ENCODE results near the gene P2RX4.
"Not testable (repeated sequence)": the region's sequence is repeated elsewhere in the genome, so short reads cannot be mapped to it uniquely, and the experiment has no call there.

The P2RX4 gene

DNA sequence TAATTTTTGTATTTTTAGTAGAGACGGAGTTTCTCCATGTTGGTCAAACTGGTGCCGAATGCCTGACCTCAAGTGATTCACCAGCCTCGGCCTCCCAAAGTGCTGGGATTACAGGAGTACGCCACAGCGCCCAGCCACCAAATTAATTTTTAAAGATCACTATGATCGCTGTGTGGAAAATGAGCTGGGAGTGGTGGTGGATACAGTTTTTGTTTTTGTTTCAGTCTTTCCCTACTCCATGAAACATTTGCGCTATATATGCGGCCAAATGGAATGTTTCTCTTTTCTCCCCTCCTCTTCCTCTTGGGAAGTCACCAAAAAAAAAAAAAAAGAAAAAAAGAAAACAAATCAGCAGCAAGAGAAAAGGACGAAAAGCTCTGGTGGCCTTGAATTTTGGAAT is 20.8 kb upstream of the P2RX4 start:
- no peak for DNase-seq (ENCODE audit: low read depth in 3 of 3)

DNA sequence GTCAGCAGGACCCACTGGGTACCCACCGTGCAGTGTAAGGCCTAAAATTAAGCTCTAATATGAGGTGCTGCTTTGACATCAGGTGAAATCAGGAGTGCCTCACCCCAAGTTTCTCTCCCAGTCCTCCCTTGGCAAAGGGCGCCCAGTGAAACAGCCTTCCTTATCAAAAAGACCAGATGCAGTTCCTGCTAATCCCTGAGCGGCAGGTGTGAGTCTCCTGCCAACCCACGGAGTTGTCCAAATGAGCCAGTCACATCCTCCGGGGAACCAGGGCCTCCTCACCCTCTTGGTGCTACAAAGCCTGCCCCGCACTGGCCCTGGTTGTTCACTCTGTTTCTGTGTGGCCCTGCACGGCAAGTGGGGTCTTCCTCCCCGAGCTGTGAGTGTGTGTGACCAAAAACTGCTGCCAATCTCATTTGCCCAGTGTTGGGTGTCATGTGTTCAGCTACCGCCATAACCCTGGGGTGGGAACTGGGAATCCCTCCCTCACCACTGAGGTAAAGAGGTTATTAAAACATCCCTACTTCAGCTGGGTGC is 20.2 kb upstream of the P2RX4 start:
- no peak for DNase-seq (ENCODE audit: low read depth in 3 of 3)

DNA sequence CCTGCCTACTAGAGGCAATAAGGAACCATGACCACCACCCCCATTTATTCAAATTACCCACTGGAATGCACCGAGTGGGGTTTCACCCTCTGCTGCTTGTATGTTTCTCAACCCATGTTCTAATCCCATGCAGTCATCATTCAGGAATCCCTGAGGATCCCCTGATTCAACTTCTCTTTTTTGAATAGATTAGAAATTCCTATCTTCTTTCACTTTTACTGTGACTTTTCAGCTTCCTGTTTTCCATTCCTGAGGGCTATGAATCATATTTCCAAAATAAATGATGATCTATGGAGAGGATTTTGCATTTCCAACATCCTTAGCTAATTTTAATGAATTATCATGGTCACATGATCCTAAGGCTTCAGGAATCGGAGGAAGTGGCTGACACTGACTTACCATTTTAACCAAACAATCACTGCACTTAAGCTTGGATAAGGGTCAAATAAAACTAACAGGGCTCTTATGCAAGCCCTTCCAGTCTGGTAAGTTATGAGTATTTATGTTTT is 19.4 kb upstream of the P2RX4 start:
- DNase-seq (ENCODE audit: low read depth in 3 of 3), result no peak

GRCh38 chr12:121191151-121191550 is 18.8 kb upstream of the P2RX4 start:
- DNase-seq (ENCODE audit: low read depth in 3 of 3), result no peak

GRCh38 chr12:121196902-121197301 is 13.0 kb upstream of the P2RX4 start:
- no peak for DNase-seq (ENCODE audit: low read depth in 3 of 3)

DNA sequence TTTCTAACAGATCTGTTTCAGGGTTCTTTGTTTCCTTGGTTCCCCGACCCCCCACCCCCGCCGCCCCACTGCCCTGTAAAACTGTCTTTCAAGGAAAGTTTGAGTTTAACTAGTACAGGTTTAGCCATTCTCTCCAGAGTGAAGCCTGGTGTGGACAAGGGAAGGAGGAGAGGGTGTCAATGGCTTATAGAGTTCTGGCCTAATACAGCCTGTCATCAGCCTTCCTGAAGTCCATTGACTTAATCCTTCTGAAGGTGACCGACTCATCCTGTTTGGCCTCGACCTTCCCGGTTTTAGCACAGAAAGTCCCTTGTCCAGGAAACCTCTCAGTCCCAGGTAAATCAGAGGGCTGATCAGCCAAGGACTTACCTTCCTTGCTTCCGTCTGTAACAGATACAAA is 11.0 kb upstream of the P2RX4 start:
- no peak for DNase-seq (ENCODE audit: low read depth in 3 of 3)

DNA sequence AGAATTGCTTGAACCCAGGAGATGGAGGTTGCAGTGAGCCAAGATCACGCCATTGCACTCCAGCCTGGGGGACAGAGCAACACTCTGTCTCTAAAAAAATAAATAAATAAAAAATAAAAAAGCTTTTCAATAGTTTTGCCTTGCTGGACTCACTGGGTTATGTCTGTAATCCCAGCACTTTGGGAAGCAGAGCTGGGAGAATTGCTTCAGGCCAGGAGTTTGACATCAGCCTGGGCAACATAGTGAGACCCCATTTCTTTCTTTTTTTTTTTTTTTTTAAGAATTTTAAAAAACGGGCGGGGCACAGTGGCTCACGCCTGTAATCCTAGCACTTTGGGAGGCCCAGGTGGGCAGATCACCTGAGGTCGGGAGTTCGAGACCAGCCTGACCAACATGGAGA is 8.8 kb upstream of the P2RX4 start:
- DNase-seq (ENCODE audit: low read depth in 3 of 3), result not testable (repeated sequence)

- no peak for DNase-seq (ENCODE audit: low read depth in 3 of 3)
These were observed 7.2 kb upstream of the P2RX4 start for GRCh38 chr12:121202407-121203355.

DNA sequence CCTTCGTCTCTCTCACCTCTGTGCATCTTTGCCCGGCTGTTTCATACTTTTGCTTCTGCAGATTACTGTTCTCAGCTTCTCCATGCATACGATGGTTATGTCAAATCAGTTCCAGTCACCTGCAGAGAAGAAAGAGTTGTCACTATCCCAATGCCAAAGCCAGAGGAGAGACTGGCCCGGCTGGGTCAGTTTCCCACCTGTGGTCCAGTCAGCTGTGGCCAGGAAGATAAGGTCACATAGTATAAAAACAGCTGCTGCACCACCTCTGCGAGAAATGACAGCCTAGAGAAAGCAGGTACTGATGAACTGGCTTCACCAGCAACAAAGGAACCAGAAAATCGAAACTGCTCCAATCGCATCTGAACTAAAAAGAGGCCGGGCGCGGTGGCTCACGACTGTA is 6.4 kb upstream of the P2RX4 start:
- no peak for DNase-seq (ENCODE audit: low read depth in 3 of 3)

DNA sequence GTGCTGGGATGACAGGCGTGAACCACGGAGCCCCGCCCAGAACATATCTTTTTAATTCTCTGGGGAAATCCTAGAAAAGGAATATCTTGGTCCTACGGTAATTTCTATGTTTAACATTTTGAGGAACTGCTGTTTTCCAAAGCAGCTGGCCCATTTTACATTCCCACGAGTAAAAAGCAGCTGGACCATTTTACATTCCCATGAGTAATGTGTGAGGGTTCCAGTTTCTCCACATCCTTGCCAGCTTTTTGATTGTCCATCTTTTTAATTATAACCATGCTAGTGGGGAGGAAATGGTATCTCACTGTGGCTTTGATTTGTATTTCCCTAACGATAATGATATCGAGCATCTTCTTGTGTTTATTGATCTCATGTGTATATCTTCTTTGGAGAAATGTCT is 4.4 kb upstream of the P2RX4 start:
- DNase-seq (ENCODE audit: low read depth in 3 of 3), result no peak

- DNase-seq (ENCODE audit: low read depth in 3 of 3), result not testable (repeated sequence)
These were observed 1.4 kb upstream of the P2RX4 start for GRCh38 chr12:121208571-121208970.

- no peak for DNase-seq (ENCODE audit: low read depth in 3 of 3)
These were observed 708 bp upstream of the P2RX4 start for GRCh38 chr12:121209221-121209620.

GRCh38 chr12:121212875-121213274 is 2.9 kb downstream of the P2RX4 start:
- no peak for DNase-seq (ENCODE audit: low read depth in 3 of 3)

- no peak for DNase-seq (ENCODE audit: low read depth in 3 of 3)
These were observed 4.3 kb downstream of the P2RX4 start for GRCh38 chr12:121214166-121214777.

GRCh38 chr12:121214855-121215745 is 5.2 kb downstream of the P2RX4 start:
- no peak for DNase-seq (ENCODE audit: low read depth in 3 of 3)

GRCh38 chr12:121216102-121216501 is 6.2 kb downstream of the P2RX4 start:
- no peak for DNase-seq (ENCODE audit: low read depth in 3 of 3)

- DNase-seq (ENCODE audit: low read depth in 3 of 3), result no peak
These were observed 7.1 kb downstream of the P2RX4 start for GRCh38 chr12:121217063-121217462.

DNA sequence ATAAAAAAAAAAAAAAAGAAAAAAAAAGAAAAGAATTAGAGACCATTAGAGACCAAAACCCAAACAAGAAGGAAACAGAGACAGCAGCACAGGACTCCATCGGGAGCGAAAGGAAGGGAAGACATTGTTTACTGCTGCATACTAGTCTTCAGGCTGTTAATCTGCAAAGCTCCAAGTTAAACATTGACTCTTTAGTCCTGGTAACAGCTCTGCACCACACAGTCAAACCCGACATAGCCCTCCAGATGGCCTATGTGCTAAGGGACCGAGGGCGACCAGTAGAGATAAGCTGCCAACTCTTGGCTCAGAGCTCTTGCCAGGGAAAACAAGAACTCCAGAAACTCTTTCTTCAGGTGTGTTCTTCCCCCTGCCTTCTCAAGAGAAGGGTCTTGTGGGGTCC is 7.8 kb downstream of the P2RX4 start:
- DNase-seq (ENCODE audit: low read depth in 3 of 3), result no peak

- no peak for DNase-seq (ENCODE audit: low read depth in 3 of 3)
These were observed 8.8 kb downstream of the P2RX4 start for GRCh38 chr12:121218588-121219352.

DNA sequence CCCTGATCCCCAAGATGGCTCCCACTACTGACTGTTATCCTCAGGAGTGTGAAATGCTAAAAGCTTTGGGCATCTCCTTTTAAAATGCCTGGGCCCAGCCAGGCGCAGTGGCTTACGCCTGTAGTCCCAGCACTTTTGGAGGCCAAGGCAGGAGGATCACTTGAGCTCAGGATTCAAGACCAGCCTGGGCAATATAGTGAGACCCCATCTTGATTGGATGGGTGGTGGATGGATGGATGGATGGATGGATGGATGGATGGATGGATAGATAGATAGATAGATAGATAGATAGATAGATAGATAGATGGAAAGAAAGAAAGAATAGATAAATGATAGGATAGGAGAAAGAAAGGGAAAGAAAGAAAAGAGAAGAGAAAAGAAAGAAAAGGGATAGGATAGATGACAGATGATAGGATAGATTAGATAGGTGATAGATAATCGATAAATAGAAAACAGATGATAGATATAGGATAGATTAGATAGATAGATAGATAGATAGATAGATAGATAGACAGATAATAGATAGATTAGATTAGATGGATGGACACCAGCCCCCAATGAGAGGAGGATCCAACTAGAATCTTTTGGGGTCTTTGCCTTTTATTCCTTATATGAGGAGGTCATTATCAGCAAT is 9.5 kb downstream of the P2RX4 start:
- DNase-seq (ENCODE audit: low read depth in 3 of 3), result no peak

Data from stimulated activated CD4-positive, alpha-beta T cell treated with anti-CD3 and anti-CD28 coated beads, TNF-alpha, amount 100 ng/mL, for 48 hours (primary cell).